Natural killer cell (primary cell): ENCODE results near the gene C1QC. TPM values are rescaled to one million over a fixed set of nuclear protein-coding genes. Genes with fewer than 3 reads are reported as not detected.

Experiments
- ATAC-seq, 3 donors: fragments of 150-1000 bp in 2 of 3; fragments of 200-7000 bp in 1 of 3; cut with Tn5 transposase; 1 replicate in 1 of 3; 2 replicates in 2 of 3; pipeline ENCODE4 v1.10.0; 2021; ENCODE audit warnings: mild to moderate bottlenecking in 2 of 3, moderate library complexity in 2 of 3
- DNase-seq, 2 donors: peaks; one replicate each; pipeline versions ENCODE4 v3.0.0 to v3.0.0-alpha.2; 2013 to 2021; ENCODE audit warnings: mixed read lengths in 1 of 2
- H3K27ac ChIP-seq: one replicate; pipeline ENCODE4 v1.5.1; 2013; ENCODE audit warnings: mild to moderate bottlenecking, low read length
- H3K27me3 ChIP-seq: one replicate; pipeline ENCODE4 v1.6.1; 2013; ENCODE audit warnings: low read length; ENCODE audit not compliant: control insufficient read depth, insufficient read depth
- H3K36me3 ChIP-seq: one replicate; pipeline ENCODE4 v1.6.1; 2013; ENCODE audit warnings: low read length; ENCODE audit not compliant: control insufficient read depth, insufficient read depth
- H3K4me1 ChIP-seq: one replicate; pipeline ENCODE4 v1.6.1; 2013; ENCODE audit warnings: low read length; ENCODE audit not compliant: control insufficient read depth, insufficient read depth
- H3K4me3 ChIP-seq: one replicate; pipeline ENCODE4 v1.5.1; 2013; ENCODE audit warnings: low read length
- H3K9me3 ChIP-seq: one replicate; pipeline ENCODE4 v1.6.1; 2013; ENCODE audit warnings: low read length; ENCODE audit not compliant: control insufficient read depth, insufficient read depth
- H3K27ac Mint-ChIP-seq, 2 donors: one replicate each; pipeline ENCODE4 v1.8.0; 2022; ENCODE audit warnings: mild to moderate bottlenecking in 2 of 2, mixed read lengths in 2 of 2, moderate library complexity in 1 of 2
- H3K27me3 Mint-ChIP-seq, 2 donors: one replicate each; pipeline ENCODE4 v1.8.0; 2022; ENCODE audit warnings: low read depth in 2 of 2, mixed read lengths in 2 of 2
- H3K36me3 Mint-ChIP-seq: one replicate; pipeline ENCODE4 v1.8.0; 2022; ENCODE audit warnings: mixed read lengths
- H3K4me1 Mint-ChIP-seq, 2 donors: one replicate each; pipeline ENCODE4 v1.8.0; 2022; ENCODE audit warnings: mixed read lengths in 2 of 2
- H3K4me3 Mint-ChIP-seq: one replicate; pipeline ENCODE4 v1.8.0; 2022; ENCODE audit warnings: mild to moderate bottlenecking, moderate library complexity, mixed read lengths
- H3K9me3 Mint-ChIP-seq, 2 donors: one replicate each; pipeline ENCODE4 v1.8.0; 2022; ENCODE audit warnings: mixed read lengths in 2 of 2
- CTCF ChIP-seq: fragments of 200-600 bp; IDR thresholded peaks from one replicate; pipeline ENCODE4 v1.8.0; 2022; ENCODE audit warnings: antibody characterized with exemption
- WGBS: methylation state at CpG from one replicate; pipeline ENCODE4 v1.1.7; 2013; ENCODE audit warnings: missing lambda C conversion rate; ENCODE audit not compliant: insufficient coverage; 5-methylcytosine and 5-hydroxymethylcytosine counted together
- intact Hi-C: fragments of 100-400 bp; cut with micrococcal nuclease; formaldehyde crosslinking; loops from one replicate; pipeline ENCODE4 v1.14.2; 2022
- total RNA-seq, 4 donors: library from RNA; stranded (reverse); fragments of 120-200 nt in 1 of 4; gene quantifications; one replicate each; pipeline versions ENCODE4 v1.2.3 to v1.2.4, GENCODE V29; 2013 to 2022

Gene C1QC
- total RNA-seq, 3 donors from 2014 or later (not counting 1 experiment from before 2014, with no cell fraction given), result 0.33 TPM; not detected in 2

- 70% methylated on average over 2 of the region's 2 CpGs for WGBS
- H3K27me3 Mint-ChIP-seq, result peaks cover 16 to 29% of the 10 kb centered on the region in 2 donors
- no peaks in the 10 kb centered on the region for H3K4me1 Mint-ChIP-seq
- no peak for DNase-seq
- TF ChIP-seq CTCF, result no peak
- no peak overlapping the region for H3K27ac Mint-ChIP-seq
- no peak overlapping the region for H3K4me3 Mint-ChIP-seq
- Histone ChIP-seq H3K4me1 (no peaks in the 10 kb centered on the region), H3K4me3 (no peak overlapping the region), H3K9me3 (no peaks in the 10 kb centered on the region), H3K36me3 (no peaks in the 10 kb centered on the region), H3K27me3 (no peaks in the 10 kb centered on the region), H3K27ac (no peak overlapping the region)
- ATAC-seq, result no peak
- H3K9me3 Mint-ChIP-seq, result no peaks in the 10 kb centered on the region
- intact Hi-C loops, result no loop called here
- no peaks in the 10 kb centered on the region for H3K36me3 Mint-ChIP-seq
Measured at GRCh38 chr1:22687191-22687590, 43.8 kb downstream of the C1QC start.

- DNase-seq (no peak), ATAC-seq (no peak)
- no peaks in the 10 kb centered on the region for H3K36me3 ChIP-seq
- H3K27ac ChIP-seq, result no peak overlapping the region
- no peaks in the 10 kb centered on the region for H3K9me3 ChIP-seq
- TF ChIP-seq CTCF, result no peak
- H3K27me3 ChIP-seq, result no peaks in the 10 kb centered on the region
- no peaks in the 10 kb centered on the region for H3K36me3 Mint-ChIP-seq
- H3K9me3 Mint-ChIP-seq, result no peaks in the 10 kb centered on the region
- intact Hi-C loops, result no loop called here
- H3K27me3 Mint-ChIP-seq, result peaks cover 16 to 29% of the 10 kb centered on the region in 2 donors
- no peaks in the 10 kb centered on the region for H3K4me1 Mint-ChIP-seq
- H3K4me3 Mint-ChIP-seq, result no peak overlapping the region
- H3K27ac Mint-ChIP-seq, result no peak overlapping the region
- H3K4me3 ChIP-seq, result no peak overlapping the region
- H3K4me1 ChIP-seq, result no peaks in the 10 kb centered on the region
Measured at GRCh38 chr1:22688466-22688865, 45.0 kb downstream of the C1QC start.

- ATAC-seq (no peak), DNase-seq (no peak)
- H3K4me3 Mint-ChIP-seq, result no peak overlapping the region
- Histone ChIP-seq H3K9me3 (no peaks in the 10 kb centered on the region), H3K36me3 (no peaks in the 10 kb centered on the region), H3K4me1 (no peaks in the 10 kb centered on the region), H3K4me3 (no peak overlapping the region), H3K27ac (no peak overlapping the region), H3K27me3 (no peaks in the 10 kb centered on the region)
- no peaks in the 10 kb centered on the region for H3K36me3 Mint-ChIP-seq
- H3K9me3 Mint-ChIP-seq, result no peaks in the 10 kb centered on the region
- H3K4me1 Mint-ChIP-seq, result no peaks in the 10 kb centered on the region
- WGBS, result 87% methylated on average over 11 of the region's 11 CpGs
- no peak overlapping the region for H3K27ac Mint-ChIP-seq
- intact Hi-C loops, result no loop called here
- TF ChIP-seq CTCF, result no peak
- peaks cover 16 to 20% of the 10 kb centered on the region in 2 donors for H3K27me3 Mint-ChIP-seq
Measured at GRCh38 chr1:22689505-22689904, 46.1 kb downstream of the C1QC start.

- no peak for TF ChIP-seq CTCF
- intact Hi-C loops, result no loop called here
- Histone ChIP-seq H3K27me3 (no peaks in the 10 kb centered on the region), H3K9me3 (no peaks in the 10 kb centered on the region), H3K4me1 (no peaks in the 10 kb centered on the region), H3K36me3 (no peaks in the 10 kb centered on the region), H3K27ac (no peak overlapping the region), H3K4me3 (no peak overlapping the region)
- no peaks in the 10 kb centered on the region for H3K4me1 Mint-ChIP-seq
- H3K27ac Mint-ChIP-seq, result no peak overlapping the region
- ATAC-seq (no peak), DNase-seq (no peak)
- no peak overlapping the region for H3K4me3 Mint-ChIP-seq
- WGBS, result 71% methylated on average over 7 of the region's 13 CpGs
- H3K9me3 Mint-ChIP-seq, result no peaks in the 10 kb centered on the region
- H3K36me3 Mint-ChIP-seq, result no peaks in the 10 kb centered on the region
- H3K27me3 Mint-ChIP-seq, result peaks cover 9 to 13% of the 10 kb centered on the region in 2 donors
Measured at GRCh38 chr1:22691031-22691753, 47.8 kb downstream of the C1QC start.
